ENCODE measurements around the gene KCNK3. TPM values are rescaled to one million over a fixed set of nuclear protein-coding genes. Genes with fewer than 3 reads are reported as not detected.

The KCNK3 gene
- total and polyA plus RNA-seq, 2 donors (not counting 1 experiment from before 2014, with no cell fraction given): under 0.01 TPM; not detected in 1

GRCh38 chr2:26754539-26754938 lies 62.0 kb downstream of the KCNK3 start:
- H3K9ac ChIP-seq (ENCODE audit: insufficient read depth, low read length): no peak overlapping the region
- no peak for DNase-seq (ENCODE audit: low read depth in 2 of 2)
- no peak overlapping the region for H2AFZ ChIP-seq (ENCODE audit: low read length)
- H4K20me1 ChIP-seq (ENCODE audit: control insufficient read depth, extremely low read depth, insufficient read depth, low read length): no peaks in the 10 kb centered on the region
- no peak overlapping the region for H3K4me3 ChIP-seq (replicated peaks in 1 of 4; ENCODE audit: control extremely low read depth in 1 of 4, insufficient read depth in 1 of 4, low read depth in 3 of 4, low read length in 4 of 4)
- no peaks in the 10 kb centered on the region for H3K36me3 ChIP-seq (ENCODE audit: control insufficient read depth, insufficient read depth, low read length)
- H3K79me2 ChIP-seq (ENCODE audit: control insufficient read depth, insufficient read depth, low read length): no peaks in the 10 kb centered on the region
- no peak overlapping the region for H3K4me2 ChIP-seq (ENCODE audit: extremely low read depth, insufficient read depth, low read length)
- peaks cover 16% of the 10 kb centered on the region for H3K4me1 ChIP-seq (ENCODE audit: control insufficient read depth, extremely low read depth, insufficient read depth, low read length)
- no peak overlapping the region for H3K27ac ChIP-seq (ENCODE audit: insufficient read depth, low read length)
- no peak for TF ChIP-seq EZH2 (IDR thresholded peaks at IDR 0.05; ENCODE audit: low read length, missing control alignments)
- TF ChIP-seq CTCF (conservative IDR thresholded peaks at IDR 0.05 in 1 of 2, IDR thresholded peaks at IDR 0.05 in 1 of 2; ENCODE audit: low read depth in 1 of 2, low read length in 2 of 2): no peak
- H3K9me3 ChIP-seq (ENCODE audit: control insufficient read depth, insufficient read depth, low read depth, low read length): no peaks in the 10 kb centered on the region
- no peaks in the 10 kb centered on the region for H3K27me3 ChIP-seq (ENCODE audit: control insufficient read depth, insufficient read depth, low read length)

- H3K36me3 ChIP-seq (ENCODE audit: control insufficient read depth, insufficient read depth, low read length): no peaks in the 10 kb centered on the region
- no peaks in the 10 kb centered on the region for H4K20me1 ChIP-seq (ENCODE audit: control insufficient read depth, extremely low read depth, insufficient read depth, low read length)
- DNase-seq (ENCODE audit: low read depth in 2 of 2): no peak
- no peak overlapping the region for H3K4me2 ChIP-seq (ENCODE audit: extremely low read depth, insufficient read depth, low read length)
- no peak for TF ChIP-seq CTCF (conservative IDR thresholded peaks at IDR 0.05 in 1 of 2, IDR thresholded peaks at IDR 0.05 in 1 of 2; ENCODE audit: low read depth in 1 of 2, low read length in 2 of 2)
- no peak for TF ChIP-seq EZH2 (IDR thresholded peaks at IDR 0.05; ENCODE audit: low read length, missing control alignments)
- no peaks in the 10 kb centered on the region for H3K79me2 ChIP-seq (ENCODE audit: control insufficient read depth, insufficient read depth, low read length)
- H3K27ac ChIP-seq (ENCODE audit: insufficient read depth, low read length): no peak overlapping the region
- no peak overlapping the region for H3K9ac ChIP-seq (ENCODE audit: insufficient read depth, low read length)
- H3K4me1 ChIP-seq (ENCODE audit: control insufficient read depth, extremely low read depth, insufficient read depth, low read length): peaks cover 16% of the 10 kb centered on the region
- H2AFZ ChIP-seq (ENCODE audit: low read length): no peak overlapping the region
- H3K9me3 ChIP-seq (ENCODE audit: control insufficient read depth, insufficient read depth, low read depth, low read length): no peaks in the 10 kb centered on the region
- no peaks in the 10 kb centered on the region for H3K27me3 ChIP-seq (ENCODE audit: control insufficient read depth, insufficient read depth, low read length)
- H3K4me3 ChIP-seq (replicated peaks in 1 of 4; ENCODE audit: control extremely low read depth in 1 of 4, insufficient read depth in 1 of 4, low read depth in 3 of 4, low read length in 4 of 4): no peak overlapping the region
Observed at GRCh38 chr2:26754972-26755670, 62.6 kb downstream of the KCNK3 start.

GRCh38 chr2:26756337-26756736 lies 63.8 kb downstream of the KCNK3 start:
- H4K20me1 ChIP-seq (ENCODE audit: control insufficient read depth, extremely low read depth, insufficient read depth, low read length): no peaks in the 10 kb centered on the region
- no peak for DNase-seq (ENCODE audit: low read depth in 2 of 2)
- H3K4me3 ChIP-seq (replicated peaks in 1 of 4; ENCODE audit: control extremely low read depth in 1 of 4, insufficient read depth in 1 of 4, low read depth in 3 of 4, low read length in 4 of 4): no peak overlapping the region
- H2AFZ ChIP-seq (ENCODE audit: low read length): no peak overlapping the region
- no peak for TF ChIP-seq EZH2 (IDR thresholded peaks at IDR 0.05; ENCODE audit: low read length, missing control alignments)
- no peak for TF ChIP-seq CTCF (conservative IDR thresholded peaks at IDR 0.05 in 1 of 2, IDR thresholded peaks at IDR 0.05 in 1 of 2; ENCODE audit: low read depth in 1 of 2, low read length in 2 of 2)
- no peak overlapping the region for H3K27ac ChIP-seq (ENCODE audit: insufficient read depth, low read length)
- H3K27me3 ChIP-seq (ENCODE audit: control insufficient read depth, insufficient read depth, low read length): no peaks in the 10 kb centered on the region
- peaks cover 16% of the 10 kb centered on the region for H3K4me1 ChIP-seq (ENCODE audit: control insufficient read depth, extremely low read depth, insufficient read depth, low read length)
- no peak overlapping the region for H3K9ac ChIP-seq (ENCODE audit: insufficient read depth, low read length)
- no peaks in the 10 kb centered on the region for H3K9me3 ChIP-seq (ENCODE audit: control insufficient read depth, insufficient read depth, low read depth, low read length)
- no peaks in the 10 kb centered on the region for H3K36me3 ChIP-seq (ENCODE audit: control insufficient read depth, insufficient read depth, low read length)
- H3K4me2 ChIP-seq (ENCODE audit: extremely low read depth, insufficient read depth, low read length): no peak overlapping the region
- H3K79me2 ChIP-seq (ENCODE audit: control insufficient read depth, insufficient read depth, low read length): no peaks in the 10 kb centered on the region
